HG02870 (cell line): ENCODE measurements around the gene MS4A5.
"Not testable (repeated sequence)": the region's sequence is repeated elsewhere in the genome, so short reads cannot be mapped to it uniquely, and the experiment has no call there.

Experiments
- ATAC-seq: cut with Tn5 transposase; IDR thresholded peaks from one replicate; pipeline ENCODE4 v1.9.1; 2021; ENCODE audit warnings: mild to moderate bottlenecking, moderate library complexity; ENCODE audit not compliant: unreplicated experiment

The MS4A5 gene, protein sequence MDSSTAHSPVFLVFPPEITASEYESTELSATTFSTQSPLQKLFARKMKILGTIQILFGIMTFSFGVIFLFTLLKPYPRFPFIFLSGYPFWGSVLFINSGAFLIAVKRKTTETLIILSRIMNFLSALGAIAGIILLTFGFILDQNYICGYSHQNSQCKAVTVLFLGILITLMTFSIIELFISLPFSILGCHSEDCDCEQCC

DNA sequence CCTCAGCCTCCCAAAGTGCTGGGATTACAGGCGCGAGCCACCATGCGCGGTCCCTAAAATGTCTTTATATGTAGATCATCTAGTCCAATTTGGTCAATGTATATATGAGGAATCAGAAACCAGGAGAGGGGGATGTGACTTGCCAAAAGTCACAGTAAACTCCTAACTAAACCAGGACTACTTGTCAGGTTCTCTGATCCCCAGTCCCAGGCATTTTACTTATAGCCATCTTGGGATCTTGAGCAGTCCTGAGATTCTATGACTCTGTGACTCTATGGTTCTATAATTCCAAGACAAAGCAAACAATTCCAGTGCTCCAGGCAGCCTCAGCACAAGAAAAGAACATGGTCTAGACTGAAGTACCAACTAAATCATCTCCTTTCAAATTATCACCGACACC lies at the start of gene MS4A5:
MS4A5 (plus strand) TSS at position 301 of the 400 bp plus-strand sequence. CDS start 103 bp downstream, outside the sequence.
- ATAC-seq, result no peak

- ATAC-seq, result peak; percentile 92
Observed at GRCh38 chr11:60389279-60389910, 40.0 kb upstream of the MS4A5 start.

- no peak for ATAC-seq
Observed at GRCh38 chr11:60390419-60390818, 39.0 kb upstream of the MS4A5 start.

DNA sequence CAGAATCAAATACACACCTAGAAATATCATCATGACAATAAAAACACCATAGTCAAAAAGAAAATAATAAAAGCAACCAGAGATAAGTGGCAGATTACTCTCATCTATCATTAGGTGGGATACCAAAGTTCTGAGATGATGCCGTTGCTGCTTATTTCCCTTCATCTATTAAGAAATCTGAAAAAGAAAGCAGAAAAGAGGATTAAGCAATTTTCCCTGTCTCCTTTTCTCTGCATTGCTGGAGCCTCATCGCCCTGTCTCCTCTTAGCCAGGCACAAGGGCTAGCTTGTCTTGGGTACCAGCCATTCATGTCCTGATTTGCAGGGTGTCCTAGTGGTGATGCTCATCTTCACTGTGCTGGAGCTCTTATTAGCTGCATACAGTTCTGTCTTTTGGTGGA lies 37.0 kb upstream of the MS4A5 start:
- no peak for ATAC-seq

GRCh38 chr11:60393016-60393415 lies 36.4 kb upstream of the MS4A5 start:
- ATAC-seq, result no peak

DNA sequence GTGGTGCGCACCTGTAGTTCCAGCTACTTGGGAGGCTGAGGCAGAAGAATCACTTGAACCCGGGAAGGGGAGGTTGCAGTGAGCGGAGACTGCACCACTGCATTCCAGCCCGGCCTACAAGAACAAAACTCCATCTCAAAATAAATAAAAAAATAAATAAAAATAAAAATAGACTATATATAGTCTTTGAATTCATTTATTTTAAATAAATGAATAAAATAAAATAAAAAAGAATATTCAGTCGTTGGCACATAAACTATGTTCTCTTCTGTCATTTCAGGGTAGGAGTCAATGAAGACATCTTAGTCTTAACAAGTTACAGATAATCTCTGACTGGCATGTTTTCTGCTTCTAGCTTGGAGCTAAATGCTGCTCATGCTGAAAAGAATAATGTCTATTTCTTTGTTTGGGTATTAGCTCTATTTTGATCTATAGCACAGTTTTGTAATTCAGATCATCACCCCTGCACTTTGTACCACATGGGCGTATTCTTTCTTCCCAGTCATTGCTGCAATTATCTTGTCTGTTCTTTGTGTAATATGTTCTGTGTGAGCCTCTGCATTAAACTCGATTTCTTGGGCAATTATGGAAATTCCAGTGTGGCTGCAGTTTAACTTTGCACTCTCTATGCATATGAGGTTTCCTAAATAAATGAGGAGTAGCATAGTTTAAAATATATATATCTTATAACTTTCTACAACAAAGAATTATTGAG lies 34.5 kb upstream of the MS4A5 start:
- no peak for ATAC-seq

DNA sequence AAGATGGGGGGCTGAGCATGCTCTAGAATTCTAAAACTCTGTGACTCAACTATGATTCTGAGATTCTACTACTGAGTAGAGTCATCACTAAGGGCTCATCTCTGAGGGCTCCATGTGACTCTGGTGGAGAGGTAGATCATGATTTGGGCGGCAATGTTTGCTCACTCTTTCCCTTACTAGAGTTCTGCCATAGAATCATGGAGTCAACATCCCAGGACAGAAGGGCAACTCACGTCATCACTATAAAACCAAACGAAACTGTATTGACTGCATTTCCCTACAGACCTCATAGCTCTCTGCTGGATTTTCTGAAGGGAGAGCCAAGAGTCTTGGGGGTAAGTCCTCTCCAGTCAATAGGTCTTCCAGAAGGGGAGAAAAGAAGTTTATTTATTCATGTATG lies 33.0 kb upstream of the MS4A5 start, which contains the start of gene MS4A14:
MS4A14 (plus strand) TSS at position 78 of the 400 bp plus-strand sequence; CDS start at position 198, 120 bp downstream.
- no peak for ATAC-seq

- no peak for ATAC-seq
Observed at GRCh38 chr11:60396799-60397198, 32.6 kb upstream of the MS4A5 start.

DNA sequence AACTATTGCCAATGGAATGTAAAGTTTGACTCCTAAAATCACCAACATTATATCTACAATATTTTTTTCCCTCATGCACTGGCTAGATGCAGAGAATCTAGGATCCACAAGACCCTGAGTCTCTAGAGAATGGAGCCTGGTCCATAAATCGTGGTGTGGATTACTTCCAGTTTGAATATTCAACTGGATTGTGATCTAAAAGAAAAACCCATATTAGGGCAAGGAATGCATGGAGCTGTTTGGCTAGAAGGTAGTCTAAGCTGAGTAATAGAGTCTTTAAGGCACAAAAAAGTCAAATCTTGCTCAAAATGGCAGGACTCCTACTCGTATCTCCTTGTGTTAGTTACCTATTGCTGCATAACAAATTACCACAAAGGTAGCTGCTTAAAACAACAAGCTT lies 9.4 kb upstream of the MS4A5 start:
- ATAC-seq, result no peak

GRCh38 chr11:60422609-60423008 lies 6.8 kb upstream of the MS4A5 start:
- ATAC-seq, result no peak

DNA sequence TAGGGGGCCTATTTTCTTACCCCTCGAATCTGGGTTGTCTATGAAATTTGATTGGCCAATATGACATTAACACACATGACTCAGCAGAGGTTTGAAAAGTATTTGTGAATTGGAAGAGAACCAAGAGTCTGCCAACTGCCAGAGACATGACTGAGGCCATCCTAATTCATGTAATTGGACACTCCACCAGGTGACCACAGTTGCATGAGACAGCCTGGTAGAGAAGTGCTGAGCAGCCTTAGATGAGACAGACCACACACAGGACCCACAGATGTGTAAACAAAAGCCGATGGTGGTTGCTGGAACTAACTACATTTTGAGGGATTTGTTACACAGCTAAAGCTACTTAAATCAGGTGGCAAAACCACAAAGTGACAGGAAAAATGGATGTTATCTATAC lies 855 bp upstream of the MS4A5 start:
- no peak for ATAC-seq

DNA sequence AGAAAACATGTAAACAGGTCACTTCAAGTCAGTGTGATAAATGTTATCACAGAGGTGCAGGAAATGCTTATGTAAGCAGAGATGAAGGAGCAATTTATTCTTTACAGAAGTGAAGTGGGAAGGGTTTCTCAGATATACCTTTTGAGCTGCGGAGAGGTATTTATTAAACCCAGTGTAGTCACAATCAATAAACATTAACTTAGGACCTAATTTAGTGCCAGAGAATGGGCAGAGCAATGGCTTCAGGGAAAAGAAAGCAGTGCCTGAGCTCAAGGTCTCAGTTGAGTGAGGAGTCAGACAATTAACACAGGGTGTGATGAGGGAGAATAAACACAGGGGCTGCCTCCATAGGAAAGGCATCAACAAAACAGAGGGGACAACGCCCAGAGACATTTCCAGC lies 1.9 kb downstream of the MS4A5 start:
- ATAC-seq, result no peak

DNA sequence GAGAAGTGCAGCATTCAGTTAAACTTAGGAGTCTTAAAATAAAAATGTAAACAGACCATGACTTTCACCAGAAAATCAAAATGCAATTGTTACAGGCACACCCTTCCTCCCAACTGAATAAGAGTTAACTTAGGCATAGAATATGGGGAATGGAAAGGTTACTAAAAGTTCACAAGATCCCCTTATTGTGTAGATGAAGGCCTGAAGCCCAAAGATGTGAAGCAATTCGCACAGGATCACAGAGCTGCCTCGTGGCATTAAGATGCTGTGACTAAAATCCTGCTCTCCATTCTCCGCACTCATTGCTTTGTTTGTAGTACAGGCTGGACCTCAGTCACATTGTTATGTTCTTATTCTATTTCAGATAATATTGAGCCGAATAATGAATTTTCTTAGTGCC lies 4.0 kb downstream of the MS4A5 start:
- no peak for ATAC-seq

DNA sequence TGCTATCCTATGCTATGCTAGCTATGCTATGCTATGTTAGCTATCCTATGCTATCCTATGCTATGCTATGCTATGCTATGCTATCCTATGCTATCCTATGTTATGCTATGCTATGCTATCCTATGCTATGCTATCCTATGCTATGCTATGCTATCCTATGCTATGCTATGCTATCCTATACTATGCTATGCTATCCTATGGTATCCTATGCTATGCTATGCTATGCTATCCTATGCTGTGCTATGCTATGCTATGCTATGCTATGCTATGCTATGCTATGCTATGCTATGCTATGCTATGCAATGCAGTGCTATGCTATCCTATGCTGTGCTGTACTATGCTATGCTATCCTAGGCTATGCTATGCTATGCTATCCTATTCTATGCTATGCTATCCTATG lies 17.7 kb downstream of the MS4A5 start:
- no peak for ATAC-seq

GRCh38 chr11:60447846-60448245 lies 18.5 kb downstream of the MS4A5 start:
- ATAC-seq, result no peak

GRCh38 chr11:60451185-60451584 lies 21.8 kb downstream of the MS4A5 start:
- ATAC-seq, result not testable (repeated sequence)

- no peak for ATAC-seq
Observed at GRCh38 chr11:60454212-60454611, 24.8 kb downstream of the MS4A5 start.

DNA sequence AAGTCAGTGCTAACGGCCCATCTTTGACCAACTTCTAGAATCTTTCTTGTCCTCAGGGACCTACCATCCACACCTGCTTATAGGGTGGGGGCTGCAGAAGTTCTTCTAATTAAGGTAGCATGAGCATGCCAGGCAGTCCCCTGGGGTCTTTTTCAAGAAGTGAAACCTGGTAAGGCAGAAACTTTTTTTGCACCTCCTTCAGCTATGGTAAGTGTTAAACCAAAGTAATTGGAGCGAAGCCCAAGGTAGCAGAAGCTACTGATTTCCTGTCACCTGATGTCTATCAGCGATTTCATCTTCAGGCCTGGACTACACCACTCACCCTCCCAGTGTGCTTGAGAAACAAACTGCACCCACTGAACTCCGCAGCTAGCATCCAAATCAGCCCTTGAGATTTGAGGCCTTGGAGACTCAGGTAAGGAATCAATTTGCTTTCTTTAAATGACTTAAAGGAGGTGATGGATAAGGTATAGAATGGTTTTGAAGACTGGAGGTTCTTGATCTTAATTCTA lies 26.2 kb downstream of the MS4A5 start, which contains the start of gene MS4A1:
MS4A1 (plus strand) TSS at position 317 of the 512 bp plus-strand sequence. CDS start 6,528 bp downstream, outside the sequence.
- peak; percentile 75 for ATAC-seq

- peak; percentile 39 for ATAC-seq
Observed at GRCh38 chr11:60457576-60457975, 28.2 kb downstream of the MS4A5 start.

- peak; percentile 34 for ATAC-seq
Observed at GRCh38 chr11:60459345-60459744, 30.0 kb downstream of the MS4A5 start.

DNA sequence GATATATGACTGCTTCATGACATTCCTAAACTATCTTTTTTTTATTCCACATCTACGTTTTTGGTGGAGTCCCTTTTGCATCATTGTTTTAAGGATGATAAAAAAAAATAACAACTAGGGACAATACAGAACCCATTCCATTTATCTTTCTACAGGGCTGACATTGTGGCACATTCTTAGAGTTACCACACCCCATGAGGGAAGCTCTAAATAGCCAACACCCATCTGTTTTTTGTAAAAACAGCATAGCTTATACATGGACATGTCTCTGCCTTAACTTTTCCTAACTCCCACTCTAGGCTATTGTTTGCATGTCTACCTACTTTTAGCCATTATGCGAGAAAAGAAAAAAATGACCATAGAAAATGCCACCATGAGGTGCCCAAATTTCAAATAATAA lies 39.5 kb downstream of the MS4A5 start:
- no peak for ATAC-seq

DNA sequence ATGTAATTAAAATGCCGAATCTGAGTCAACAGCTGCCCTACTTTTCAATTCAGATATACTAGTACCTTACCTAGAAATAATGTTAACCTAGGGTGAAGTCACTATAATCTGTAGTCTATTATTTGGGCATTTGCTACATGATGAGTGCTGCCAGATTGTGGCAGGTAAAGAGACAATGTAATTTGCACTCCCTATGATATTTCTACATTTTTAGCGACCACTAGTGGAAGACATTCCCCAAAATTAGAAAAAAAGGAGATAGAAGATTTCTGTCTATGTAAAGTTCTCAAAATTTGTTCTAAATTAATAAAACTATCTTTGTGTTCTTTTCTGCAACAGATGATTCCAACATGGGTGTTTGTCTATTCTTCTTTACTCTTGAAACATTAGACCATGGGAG lies 40.4 kb downstream of the MS4A5 start:
- no peak for ATAC-seq
